Activated CD4-positive, alpha-beta T cell treated with anti-CD3 and anti-CD28 coated beads for 48 hours (primary cell): ENCODE measurements around the gene LALBA.
"Not testable (repeated sequence)": the region's sequence is repeated elsewhere in the genome, so short reads cannot be mapped to it uniquely, and the experiment has no call there.

Experiments used
- DNase-seq: peaks from one replicate; pipeline ENCODE4 v3.0.0-alpha.2; 2020

LALBA gene

DNA sequence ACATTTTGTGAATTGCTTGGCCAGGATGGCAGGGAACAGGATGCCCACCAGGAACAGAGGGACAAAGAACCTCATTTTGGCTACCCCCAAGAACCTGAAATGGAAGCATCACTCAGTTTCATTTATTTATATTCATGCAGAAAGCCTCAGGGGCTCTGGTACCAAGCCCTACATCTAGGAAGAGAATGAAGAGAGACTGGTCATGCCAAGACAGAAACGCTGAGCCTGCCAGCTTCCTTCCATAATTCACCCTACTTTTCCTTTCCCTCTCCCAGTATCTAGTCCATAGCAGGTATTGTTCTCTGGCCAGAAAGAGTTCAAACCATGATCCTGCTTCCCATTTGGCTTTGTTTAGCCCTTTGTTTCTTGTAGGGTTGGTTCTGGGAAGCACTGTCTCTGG, at the start of gene LALBA:
Gene LALBA (minus strand): TSS at position 101 of the 400 bp plus-strand sequence. CDS start 26 bp downstream, at position 75.
- no peak for DNase-seq

DNA sequence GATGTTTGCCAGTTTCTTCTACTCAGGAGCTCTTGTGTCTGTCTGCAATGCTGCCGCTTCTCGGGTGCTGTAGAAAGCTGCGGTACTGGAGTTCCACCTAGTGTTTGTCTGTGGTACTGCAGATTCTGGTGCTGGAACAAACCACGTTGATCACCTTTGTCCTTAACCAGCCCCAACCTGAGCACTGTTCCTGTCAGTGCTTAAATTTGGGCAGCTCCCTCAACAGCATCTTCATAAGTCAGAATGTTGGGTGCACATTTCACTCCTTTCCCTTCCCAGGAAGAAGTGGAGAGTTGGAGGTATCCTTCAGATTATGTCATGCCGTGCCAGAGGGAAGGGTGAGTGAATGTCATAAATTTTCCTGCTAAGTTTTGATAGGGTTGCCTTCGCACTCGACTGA, 48.7 kb upstream of the LALBA start:
- peak; percentile 84 for DNase-seq

DNA sequence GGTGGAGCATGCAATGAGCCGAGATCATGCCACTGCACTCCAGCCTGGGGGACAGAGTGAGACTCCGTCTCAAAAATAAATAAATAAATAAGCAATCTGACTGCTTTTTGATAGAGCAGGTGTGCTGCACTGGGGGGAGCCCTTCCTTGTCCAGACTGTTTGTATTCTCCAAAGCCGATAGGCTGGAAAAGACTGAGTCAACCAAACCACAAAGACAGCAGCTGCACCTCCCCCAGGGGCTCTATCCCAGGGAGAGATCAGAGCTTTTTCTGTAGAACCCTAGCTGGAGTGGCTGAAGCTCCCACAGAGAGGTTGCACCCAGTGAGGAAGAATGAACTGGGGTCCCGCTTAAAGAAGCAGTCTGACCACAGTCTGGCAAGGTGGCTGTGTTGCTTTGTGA, 45.8 kb upstream of the LALBA start:
- no peak for DNase-seq

GRCh38 chr12:48613321-48613720, 43.5 kb upstream of the LALBA start:
- no peak for DNase-seq

DNA sequence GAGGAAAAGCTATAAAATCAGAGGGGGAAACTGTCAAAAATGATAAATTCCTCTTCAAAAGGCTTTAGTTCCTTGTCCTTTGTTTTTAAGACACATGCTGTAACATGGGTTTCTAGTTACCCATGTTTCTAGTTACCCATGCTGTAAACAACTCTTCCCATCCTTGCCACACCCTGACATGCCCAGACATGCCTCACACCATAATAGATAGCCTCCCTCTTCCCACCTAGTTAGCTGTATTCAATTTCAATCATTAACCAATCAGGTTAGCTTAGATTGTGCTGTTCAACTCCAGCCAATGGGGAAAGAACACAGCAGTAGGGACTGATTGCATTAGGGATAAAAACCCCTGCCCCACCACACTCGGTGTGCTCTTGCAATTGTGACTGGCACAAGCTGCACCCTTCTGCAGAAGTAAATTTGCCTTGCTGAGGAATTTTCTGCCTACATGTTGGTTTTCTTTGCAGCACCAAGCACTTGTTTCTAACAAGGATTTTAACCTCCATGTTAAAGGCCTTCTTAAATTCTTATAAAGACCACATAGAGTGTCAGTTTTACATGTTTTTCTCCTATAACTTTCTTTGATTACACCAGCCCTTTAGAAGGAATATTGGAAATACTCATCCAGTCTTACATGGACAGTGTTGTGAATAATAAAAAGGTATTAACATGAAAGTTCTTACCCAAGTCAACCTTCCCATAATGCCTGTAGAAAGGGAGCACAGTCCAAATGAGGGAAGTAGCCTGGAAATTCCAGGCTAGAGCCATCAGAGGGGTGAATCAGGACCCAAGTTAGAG, 32.5 kb upstream of the LALBA start:
- DNase-seq: no peak

GRCh38 chr12:48601013-48601756, 31.3 kb upstream of the LALBA start:
- DNase-seq: no peak

DNA sequence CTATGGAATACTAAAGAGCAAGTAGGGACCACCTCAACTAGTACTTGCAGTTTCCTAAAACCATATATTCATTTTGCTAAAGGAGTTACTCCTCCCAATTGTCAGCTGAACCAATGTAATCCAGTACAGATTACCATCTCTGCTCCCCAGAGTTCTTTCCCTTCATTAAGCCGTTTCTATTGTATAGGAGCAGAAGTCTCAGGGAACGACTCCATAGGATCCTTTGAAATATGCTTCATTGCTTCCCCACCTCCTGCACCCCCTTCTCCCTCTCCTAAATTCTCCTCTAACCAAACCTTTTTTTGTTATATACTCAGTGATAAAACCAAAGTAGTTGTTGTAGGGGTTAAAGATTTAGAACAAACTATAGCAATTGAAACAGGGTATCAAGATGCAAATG, 30.7 kb upstream of the LALBA start:
- DNase-seq: no peak

- DNase-seq: no peak
These were observed 22.8 kb upstream of the LALBA start for GRCh38 chr12:48592591-48593086.

- no peak for DNase-seq
These were observed 16.5 kb upstream of the LALBA start for GRCh38 chr12:48586361-48586760.

GRCh38 chr12:48583728-48584127, 13.9 kb upstream of the LALBA start:
- no peak for DNase-seq

- no peak for DNase-seq
These were observed 11.0 kb upstream of the LALBA start for GRCh38 chr12:48580831-48581230.

DNA sequence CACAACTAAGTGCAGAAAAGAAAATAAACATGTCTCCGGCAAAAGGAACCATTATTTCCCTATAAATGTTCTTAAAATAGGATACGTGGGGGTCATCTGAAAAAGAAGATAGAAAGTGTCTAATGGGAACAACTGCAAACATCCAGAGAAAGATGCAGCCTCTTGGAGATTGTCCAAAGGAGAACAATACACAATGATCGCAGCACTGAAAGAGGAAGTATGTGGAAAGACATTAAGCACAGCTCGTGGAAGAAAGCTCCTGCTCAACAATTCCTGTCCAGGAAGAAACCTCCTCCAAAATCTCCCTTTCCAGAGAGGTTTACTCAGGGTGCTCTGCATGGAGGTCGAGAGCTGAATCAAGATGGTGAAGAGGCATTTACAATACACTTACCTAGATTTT, 2.5 kb upstream of the LALBA start:
- DNase-seq: no peak

DNA sequence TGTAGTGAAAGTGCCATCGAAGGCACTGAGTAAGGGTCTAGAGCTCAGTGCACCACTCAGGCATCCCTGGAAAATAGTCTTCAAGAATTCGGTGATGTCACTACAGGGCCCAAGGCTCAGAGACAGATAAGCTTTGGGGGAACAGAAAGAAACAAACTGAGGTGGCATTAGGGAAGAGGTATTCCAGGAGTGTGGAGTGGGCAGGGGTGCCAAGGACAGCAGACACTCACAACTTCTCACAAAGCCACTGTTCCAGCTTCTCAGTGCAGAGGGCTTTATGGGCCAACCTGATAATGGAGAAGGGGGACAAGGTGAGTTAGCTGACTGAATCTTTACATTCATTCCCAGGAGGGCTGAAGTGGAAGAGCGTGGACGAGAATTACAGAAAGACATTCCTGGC, 2.1 kb downstream of the LALBA start:
- no peak for DNase-seq

GRCh38 chr12:48557919-48558318, 11.9 kb downstream of the LALBA start:
- DNase-seq: no peak

- DNase-seq: no peak
These were observed 13.2 kb downstream of the LALBA start for GRCh38 chr12:48556631-48557030.

DNA sequence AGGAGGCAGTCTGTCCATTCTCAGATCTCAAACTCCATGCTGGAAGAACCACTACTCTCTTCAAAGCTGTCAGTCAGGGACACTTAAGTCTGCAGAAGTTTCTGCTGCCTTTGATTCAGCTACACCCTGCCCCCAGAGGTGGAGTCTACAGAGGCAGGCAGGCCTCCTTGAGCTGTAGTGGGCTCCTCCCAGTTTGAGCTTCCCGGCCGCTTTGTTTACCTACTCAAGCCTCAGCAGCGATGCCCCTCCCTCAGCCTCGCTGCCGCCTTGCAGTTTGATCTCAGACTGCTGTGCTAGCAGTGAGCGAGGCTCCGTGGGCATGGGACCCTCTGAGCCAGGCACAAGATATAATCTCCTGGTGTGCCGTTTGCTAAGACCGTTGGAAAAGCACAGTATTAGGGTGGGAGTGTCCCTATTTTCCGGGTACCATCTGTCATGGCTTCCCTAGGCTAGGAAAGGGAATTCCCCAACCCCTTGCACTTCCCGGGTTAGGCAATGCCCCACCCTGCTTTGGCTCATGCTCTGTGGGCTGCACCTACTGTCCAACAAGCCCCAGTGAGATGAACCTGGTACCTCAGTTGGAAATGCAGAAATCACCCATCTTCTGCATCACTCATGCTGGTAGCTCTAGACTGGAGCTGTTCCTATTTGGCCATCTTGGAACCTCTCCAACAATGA, 16.0 kb downstream of the LALBA start:
- not testable (repeated sequence) for DNase-seq

GRCh38 chr12:48551636-48552035, 18.2 kb downstream of the LALBA start:
- DNase-seq: not testable (repeated sequence)

DNA sequence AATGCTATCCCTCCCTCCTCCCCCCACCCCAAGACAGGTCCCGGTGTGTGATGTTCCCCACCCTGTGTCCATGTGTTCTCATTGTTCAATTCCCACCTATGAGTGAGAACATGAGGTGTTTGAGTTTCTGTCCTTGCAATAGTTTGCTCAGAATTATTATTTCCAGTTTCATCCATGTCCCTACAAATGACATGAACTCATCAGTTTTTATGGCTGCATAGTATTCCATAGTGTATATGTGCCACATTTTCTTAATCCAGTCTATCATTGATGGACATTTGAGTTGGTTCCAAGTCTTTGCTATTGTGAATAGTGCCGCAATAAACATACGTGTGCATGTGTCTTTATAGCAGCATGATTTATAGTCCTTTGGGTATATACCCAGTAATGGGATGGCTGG, 22.8 kb downstream of the LALBA start:
- not testable (repeated sequence) for DNase-seq

- no peak for DNase-seq
These were observed 23.9 kb downstream of the LALBA start for GRCh38 chr12:48545833-48546469.

- DNase-seq: peak; percentile 72
These were observed 27.4 kb downstream of the LALBA start for GRCh38 chr12:48542300-48542928.

- DNase-seq: no peak
These were observed 33.2 kb downstream of the LALBA start for GRCh38 chr12:48536602-48537001.

DNA sequence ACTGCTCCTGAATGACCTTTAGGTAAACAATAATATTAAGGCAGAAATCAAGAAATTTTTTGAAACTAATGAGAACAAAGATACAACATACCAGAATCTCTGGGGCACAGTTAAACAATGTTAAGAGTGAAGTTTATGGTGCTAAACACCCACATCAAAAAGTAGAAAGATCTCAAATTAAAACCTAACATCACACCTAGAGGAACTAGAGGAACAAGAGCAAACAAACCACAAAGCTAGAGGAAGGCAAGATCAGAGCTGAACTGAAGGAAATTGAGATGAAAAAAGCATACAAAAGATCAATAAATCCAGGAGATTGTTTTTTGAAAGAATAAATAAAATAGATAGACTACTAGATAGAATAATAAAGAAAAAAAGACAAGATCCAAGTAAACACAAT, 37.2 kb downstream of the LALBA start:
- no peak for DNase-seq
